HFF-Myc (cell line): Measurements from ENCODE around the gene MANSC4.

Source experiments
- DNase-seq: peaks from one replicate; pipeline ENCODE4 v3.0.0-alpha.2; 2011; ENCODE audit warnings: low read depth; ENCODE audit errors: extremely low read depth
- H3K4me3 ChIP-seq: replicated peaks from 2 replicates; pipeline ENCODE4 v1.5.1; 2011; ENCODE audit warnings: low read depth, mild to moderate bottlenecking, control low read depth, low read length
- TF ChIP-seq, protein P1 (sequence below): IDR thresholded peaks from 2 replicates; pipeline ENCODE4 v1.5.1; 2012; ENCODE audit warnings: mild to moderate bottlenecking, low read depth, low read length, control low read depth; ENCODE audit errors: missing control alignments

MANSC4 gene

DNA sequence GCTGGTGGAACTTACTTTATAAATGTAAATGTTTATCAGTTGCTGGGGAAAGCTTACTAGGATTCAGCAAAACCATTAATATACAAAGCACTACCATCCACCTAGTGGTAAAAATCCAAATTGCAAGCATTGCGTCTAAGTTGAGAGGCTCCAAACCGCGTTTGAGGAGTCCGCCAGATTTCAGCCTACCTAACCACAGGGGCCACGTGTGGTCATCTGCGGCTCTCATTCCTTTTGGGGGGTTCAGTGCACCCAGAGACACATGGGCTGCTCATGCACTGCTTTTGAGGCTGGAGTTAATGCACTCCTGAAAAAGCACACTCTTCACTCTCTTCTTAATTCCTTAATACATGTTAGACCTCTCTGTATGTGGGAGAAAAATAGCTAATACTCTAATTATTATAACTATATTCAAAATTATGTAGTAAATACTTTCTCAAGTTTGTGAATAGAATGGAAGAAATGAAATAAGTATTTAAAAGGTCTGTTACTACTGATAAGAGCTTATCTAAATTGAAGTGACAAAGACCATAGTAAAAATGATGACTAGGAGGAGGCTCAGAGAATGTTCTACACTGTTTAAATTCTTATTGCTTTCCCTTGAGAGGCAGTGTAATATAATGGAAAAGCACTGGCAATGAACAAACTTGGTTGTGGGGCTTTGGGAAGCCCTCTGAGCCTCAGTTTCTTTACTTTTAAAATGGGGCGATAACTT is 41.4 kb upstream of the MANSC4 start:
- peak; percentile 92 for DNase-seq
- H3K4me3 ChIP-seq: no peak overlapping the region
- TF ChIP-seq, protein P1, sequence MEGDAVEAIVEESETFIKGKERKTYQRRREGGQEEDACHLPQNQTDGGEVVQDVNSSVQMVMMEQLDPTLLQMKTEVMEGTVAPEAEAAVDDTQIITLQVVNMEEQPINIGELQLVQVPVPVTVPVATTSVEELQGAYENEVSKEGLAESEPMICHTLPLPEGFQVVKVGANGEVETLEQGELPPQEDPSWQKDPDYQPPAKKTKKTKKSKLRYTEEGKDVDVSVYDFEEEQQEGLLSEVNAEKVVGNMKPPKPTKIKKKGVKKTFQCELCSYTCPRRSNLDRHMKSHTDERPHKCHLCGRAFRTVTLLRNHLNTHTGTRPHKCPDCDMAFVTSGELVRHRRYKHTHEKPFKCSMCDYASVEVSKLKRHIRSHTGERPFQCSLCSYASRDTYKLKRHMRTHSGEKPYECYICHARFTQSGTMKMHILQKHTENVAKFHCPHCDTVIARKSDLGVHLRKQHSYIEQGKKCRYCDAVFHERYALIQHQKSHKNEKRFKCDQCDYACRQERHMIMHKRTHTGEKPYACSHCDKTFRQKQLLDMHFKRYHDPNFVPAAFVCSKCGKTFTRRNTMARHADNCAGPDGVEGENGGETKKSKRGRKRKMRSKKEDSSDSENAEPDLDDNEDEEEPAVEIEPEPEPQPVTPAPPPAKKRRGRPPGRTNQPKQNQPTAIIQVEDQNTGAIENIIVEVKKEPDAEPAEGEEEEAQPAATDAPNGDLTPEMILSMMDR: peak; percentile 69

DNA sequence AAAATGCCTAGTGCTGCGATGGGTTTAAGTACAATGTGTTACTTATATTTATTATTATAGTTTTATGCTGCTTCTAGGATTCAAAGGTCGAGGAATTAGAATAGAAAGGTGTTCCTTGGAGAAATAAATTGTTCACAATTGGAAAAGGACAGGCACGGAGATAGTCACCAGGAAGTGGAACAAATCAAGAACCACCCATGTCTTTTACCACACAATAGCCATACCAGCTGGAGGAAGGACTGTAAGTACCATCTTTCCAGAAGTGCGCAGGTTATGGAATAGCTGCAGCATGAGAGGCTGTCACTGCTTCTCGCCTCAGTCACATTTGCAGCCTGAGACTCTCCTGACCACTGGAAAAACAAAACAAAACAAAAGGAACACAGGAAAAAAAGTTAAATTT is 40.5 kb upstream of the MANSC4 start:
- TF ChIP-seq, protein P1: no peak
- DNase-seq: no peak
- no peak overlapping the region for H3K4me3 ChIP-seq

DNA sequence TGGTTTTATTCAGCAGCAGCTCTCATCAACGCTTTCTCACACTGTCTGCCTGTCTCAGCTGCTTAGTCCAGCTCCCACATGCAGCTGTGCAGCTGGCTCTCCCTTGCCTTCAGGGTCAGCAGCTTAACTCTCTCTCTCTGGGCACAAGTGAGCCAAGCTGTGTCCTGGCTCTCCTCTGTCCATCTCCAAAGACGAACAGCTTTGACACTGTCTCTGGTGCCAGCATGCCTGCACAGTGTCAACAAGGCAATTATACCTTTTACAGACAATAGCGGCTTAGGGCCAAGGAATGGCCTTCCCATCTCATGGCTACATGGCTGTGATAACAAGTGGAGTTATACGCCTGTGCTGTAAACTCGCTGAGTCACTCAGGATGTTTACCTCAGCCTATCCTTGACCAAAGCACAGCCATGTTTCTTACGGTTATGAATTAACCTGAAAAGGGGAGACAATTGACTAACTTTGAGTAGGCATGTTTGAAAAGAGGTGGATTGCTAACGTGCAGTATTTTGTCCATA is 38.4 kb upstream of the MANSC4 start:
- H3K4me3 ChIP-seq: no peak overlapping the region
- DNase-seq: no peak
- TF ChIP-seq, protein P1: no peak

DNA sequence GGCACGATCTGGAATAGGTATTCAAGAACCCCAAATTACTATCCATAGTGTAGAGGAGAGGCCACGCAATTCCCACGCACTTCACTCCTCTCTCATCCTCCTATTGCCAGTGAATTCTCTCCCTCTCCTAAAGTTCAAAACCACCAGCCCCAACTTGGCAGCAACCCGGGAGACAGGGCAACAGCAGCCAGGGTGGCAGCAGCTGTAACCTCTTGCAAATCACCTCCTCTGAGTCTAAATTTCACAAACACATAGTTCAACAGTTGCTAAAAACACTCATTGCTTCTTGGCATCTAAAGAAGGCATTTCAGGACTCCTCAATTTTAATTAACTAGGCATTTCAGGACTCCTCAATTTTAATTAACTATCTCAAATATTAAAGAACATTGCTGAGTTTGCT is 37.7 kb upstream of the MANSC4 start:
- TF ChIP-seq, protein P1: no peak
- H3K4me3 ChIP-seq: no peak overlapping the region
- no peak for DNase-seq

DNA sequence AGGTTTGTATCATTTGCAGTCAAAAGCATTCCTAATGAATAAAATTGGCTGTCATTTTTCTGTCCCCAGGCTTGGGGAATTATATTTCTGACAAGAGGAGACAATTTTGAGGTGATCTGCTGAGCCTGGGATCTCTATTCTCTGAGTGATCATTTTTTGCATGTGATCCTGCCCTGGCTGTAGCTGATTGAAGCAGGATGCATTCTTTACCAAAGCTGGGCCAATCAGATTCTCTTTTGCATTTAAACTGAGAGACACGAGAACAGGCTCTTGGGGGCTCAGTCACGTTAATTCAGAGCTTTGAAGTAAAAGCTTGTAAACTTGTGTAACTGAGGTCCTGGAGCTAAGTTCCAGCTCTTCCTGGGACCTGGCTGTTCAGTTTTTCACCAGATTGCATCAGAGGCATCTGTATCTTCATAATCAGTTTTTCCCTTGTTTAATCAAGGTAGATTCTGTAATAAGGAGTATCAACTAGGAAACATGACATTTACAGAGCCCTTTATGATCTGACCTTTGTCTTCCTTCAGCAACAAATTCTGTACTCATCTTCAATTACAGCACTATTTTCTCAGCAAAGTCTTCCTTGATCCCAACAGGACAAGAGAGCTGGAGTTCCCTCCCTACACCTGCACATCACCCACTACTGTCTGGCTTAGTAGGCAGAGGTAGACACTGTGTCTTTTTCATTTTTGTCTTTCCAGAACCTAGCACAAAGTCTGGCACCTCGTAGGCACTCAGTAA is 35.0 kb upstream of the MANSC4 start:
- no peak for DNase-seq
- TF ChIP-seq, protein P1: no peak
- H3K4me3 ChIP-seq: no peak overlapping the region

DNA sequence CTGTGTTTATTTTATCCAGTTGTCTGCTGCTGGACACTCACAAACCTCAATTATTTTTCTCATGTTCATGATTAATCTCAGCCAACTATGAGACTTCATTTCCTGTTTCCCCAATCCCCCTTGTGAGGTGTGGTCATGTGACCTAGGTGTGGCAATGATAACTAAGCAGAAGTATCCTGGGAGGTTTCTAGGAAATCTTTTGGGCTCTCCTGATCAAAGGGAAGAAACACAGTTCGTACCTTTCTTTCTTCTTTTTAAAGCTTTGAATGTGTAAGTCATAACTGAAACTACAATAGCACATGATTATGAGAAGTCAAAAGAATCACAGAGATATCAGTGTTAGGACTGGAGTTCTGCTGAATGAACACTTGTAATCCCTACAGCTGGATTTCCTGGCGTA is 34.4 kb upstream of the MANSC4 start:
- TF ChIP-seq, protein P1: no peak
- DNase-seq: no peak
- no peak overlapping the region for H3K4me3 ChIP-seq
